DND-41 (cell line): ENCODE data around the gene TMEM94.

Experiments used
- ATAC-seq: fragments of 200-7000 bp; cut with Tn5 transposase; 3 replicates; pipeline ENCODE4 v1.9.1; 2021; ENCODE audit warnings: low read depth; ENCODE audit not compliant: insufficient read depth
- DNase-seq: peaks from one replicate; pipeline ENCODE4 v3.0.0-alpha.2; 2020
- H2AFZ ChIP-seq: 2 replicates; pipeline ENCODE4 v1.6.0; 2012; ENCODE audit warnings: low read depth, low read length
- H3K27ac ChIP-seq: 2 replicates; pipeline ENCODE4 v1.5.1; 2012; ENCODE audit warnings: low read length, inconsistent platforms
- H3K27me3 ChIP-seq: fragments of 200-600 bp; sonication (generic); 2 replicates; pipeline ENCODE4 v1.6.0; 2012; ENCODE audit warnings: low read length, mild to moderate bottlenecking, inconsistent platforms; ENCODE audit not compliant: insufficient read depth, poor library complexity
- H3K36me3 ChIP-seq: 2 replicates; pipeline ENCODE4 v1.5.1; 2012; ENCODE audit warnings: low read length, inconsistent platforms; ENCODE audit not compliant: insufficient read depth
- H3K4me1 ChIP-seq: 2 replicates; pipeline ENCODE4 v1.5.1; 2012; ENCODE audit warnings: mild to moderate bottlenecking, low read length; ENCODE audit not compliant: insufficient read depth
- H3K4me2 ChIP-seq: 2 replicates; pipeline ENCODE4 v1.6.0; 2012; ENCODE audit warnings: mild to moderate bottlenecking, moderate library complexity, low read length, inconsistent platforms; ENCODE audit not compliant: insufficient read depth
- H3K4me3 ChIP-seq, 2 experiments: fragments of 200-600 bp in 1 of 2; shearing (Covaris generic) in 1 of 2; 2 replicates each; pipeline ENCODE4 v1.5.1; 2012 to 2016; ENCODE audit warnings: inconsistent platforms in 2 of 2, low read length in 2 of 2, mild to moderate bottlenecking in 2 of 2, low read depth in 1 of 2, moderate library complexity in 1 of 2
- H3K79me2 ChIP-seq: 2 replicates; pipeline ENCODE4 v1.6.0; 2012; ENCODE audit warnings: low read length, inconsistent platforms; ENCODE audit not compliant: insufficient read depth
- H3K9ac ChIP-seq: 2 replicates; pipeline ENCODE4 v1.6.0; 2012; ENCODE audit warnings: low read depth, mild to moderate bottlenecking, inconsistent platforms, low read length, moderate library complexity
- H3K9me3 ChIP-seq: 2 replicates; pipeline ENCODE4 v1.5.1; 2012; ENCODE audit warnings: low read length, moderate library complexity, mild to moderate bottlenecking, inconsistent platforms; ENCODE audit not compliant: insufficient read depth, severe bottlenecking
- H4K20me1 ChIP-seq: 2 replicates; pipeline ENCODE4 v1.6.0; 2012; ENCODE audit warnings: low read length; ENCODE audit not compliant: insufficient read depth
- CTCF ChIP-seq: IDR thresholded peaks from 2 replicates; pipeline ENCODE4 v1.5.1; 2012; ENCODE audit warnings: borderline replicate concordance, low read length, moderate library complexity, mild to moderate bottlenecking; ENCODE audit not compliant: poor library complexity, severe bottlenecking; ENCODE audit errors: extremely low read depth
- EZH2 ChIP-seq: IDR thresholded peaks from 3 replicates; pipeline ENCODE4 v1.6.1; 2012; ENCODE audit warnings: borderline replicate concordance, low read depth, mild to moderate bottlenecking, moderate library complexity, low read length, inconsistent platforms; ENCODE audit not compliant: severe bottlenecking

Gene TMEM94

GRCh38 chr17:75471207-75471606 lies 14.8 kb downstream of the TMEM94 start:
- Histone ChIP-seq H4K20me1 (peaks cover 17% of the 10 kb centered on the region), H3K36me3 (peaks cover 52% of the 10 kb centered on the region), H3K4me3 (no peak overlapping the region), H2AFZ (no peak overlapping the region), H3K79me2 (peaks cover 41% of the 10 kb centered on the region), H3K4me1 (no peaks in the 10 kb centered on the region), H3K9me3 (no peaks in the 10 kb centered on the region), H3K4me2 (no peak overlapping the region), H3K27ac (no peak overlapping the region), H3K27me3 (no peaks in the 10 kb centered on the region), H3K9ac (no peak overlapping the region)
- TF ChIP-seq EZH2, result no peak
- TF ChIP-seq CTCF, result no peak
- DNase-seq (no peak), ATAC-seq (no peak)

GRCh38 chr17:75472119-75472518 lies 15.7 kb downstream of the TMEM94 start:
- TF ChIP-seq CTCF (no peak), EZH2 (no peak)
- Histone ChIP-seq H3K79me2 (peaks cover 40% of the 10 kb centered on the region), H2AFZ (no peak overlapping the region), H4K20me1 (peaks cover 17% of the 10 kb centered on the region), H3K27me3 (no peaks in the 10 kb centered on the region), H3K27ac (no peak overlapping the region), H3K9ac (no peak overlapping the region), H3K9me3 (no peaks in the 10 kb centered on the region), H3K4me1 (no peaks in the 10 kb centered on the region), H3K4me2 (no peak overlapping the region), H3K4me3 (no peak overlapping the region), H3K36me3 (peaks cover 60% of the 10 kb centered on the region)
- ATAC-seq (no peak), DNase-seq (no peak)

- Histone ChIP-seq H4K20me1 (peaks cover 16% of the 10 kb centered on the region), H3K36me3 (peaks cover 64% of the 10 kb centered on the region), H3K9me3 (no peaks in the 10 kb centered on the region), H2AFZ (no peak overlapping the region), H3K27ac (no peak overlapping the region), H3K27me3 (no peaks in the 10 kb centered on the region), H3K4me1 (no peaks in the 10 kb centered on the region), H3K4me3 (no peak overlapping the region), H3K4me2 (no peak overlapping the region), H3K79me2 (peaks cover 36% of the 10 kb centered on the region), H3K9ac (no peak overlapping the region)
- ATAC-seq (no peak), DNase-seq (no peak)
- TF ChIP-seq EZH2, result no peak
- no peak for TF ChIP-seq CTCF
These were observed 16.8 kb downstream of the TMEM94 start for GRCh38 chr17:75473246-75473645.

- peaks cover 31% of the 10 kb centered on the region for H3K79me2 ChIP-seq
- no peak overlapping the region for H3K4me2 ChIP-seq
- DNase-seq (no peak), ATAC-seq (no peak)
- H3K9ac ChIP-seq, result no peak overlapping the region
- no peaks in the 10 kb centered on the region for H3K9me3 ChIP-seq
- no peak for TF ChIP-seq EZH2
- H3K27ac ChIP-seq, result no peak overlapping the region
- H3K4me1 ChIP-seq, result no peaks in the 10 kb centered on the region
- peaks cover 55% of the 10 kb centered on the region for H3K36me3 ChIP-seq
- no peak overlapping the region for H2AFZ ChIP-seq
- H3K4me3 ChIP-seq, result no peak overlapping the region
- H4K20me1 ChIP-seq, result peaks cover 11% of the 10 kb centered on the region; the same call in 1 of the 2 replicates
- no peaks in the 10 kb centered on the region for H3K27me3 ChIP-seq
These were observed 18.3 kb downstream of the TMEM94 start for GRCh38 chr17:75474736-75475135.
